LNCAP (cell line): ENCODE results near the gene MLLT11.

Experiments used
- TF ChIP-seq, protein P1 (sequence below): fragments of 450-650 bp; IDR thresholded peaks from 2 replicates; pipeline ENCODE4 v1.5.1; 2017; ENCODE audit warnings: mild to moderate bottlenecking

The MLLT11 gene, protein sequence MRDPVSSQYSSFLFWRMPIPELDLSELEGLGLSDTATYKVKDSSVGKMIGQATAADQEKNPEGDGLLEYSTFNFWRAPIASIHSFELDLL

DNA sequence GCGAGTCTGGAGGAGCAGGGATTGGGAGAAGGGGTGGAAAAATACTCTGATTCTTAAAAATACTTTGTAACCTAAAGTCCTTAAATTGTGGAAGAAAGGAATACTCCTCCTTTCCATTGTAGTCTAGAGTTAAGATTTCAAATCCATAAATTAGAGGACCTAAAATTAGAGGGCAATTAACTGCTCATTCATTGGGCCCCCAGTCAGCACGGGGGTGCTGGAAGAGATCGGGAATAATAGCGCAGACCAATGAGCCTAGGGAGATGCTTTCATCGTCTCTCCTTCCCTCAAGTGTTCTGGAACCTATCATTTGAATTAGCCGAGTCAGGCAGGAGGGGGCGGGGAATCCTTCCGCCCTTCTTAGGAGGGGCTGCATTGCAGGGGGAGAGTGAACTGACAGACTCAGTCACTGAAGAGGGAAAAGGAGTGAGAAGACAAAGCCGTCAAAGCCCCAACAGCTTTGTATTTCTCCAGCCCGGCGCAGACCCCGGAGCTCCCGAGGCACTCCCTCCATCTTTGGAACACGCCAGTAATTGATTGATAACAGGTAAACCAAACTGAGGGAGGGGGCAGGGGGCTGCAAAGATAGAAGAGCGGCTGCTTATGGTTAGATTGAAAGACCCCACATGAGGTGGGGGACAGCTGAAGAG, at the start of gene MLLT11:
Gene MLLT11, plus strand, starts transcription at position 391 of the 650 bp plus-strand sequence. CDS start 6,828 bp downstream, outside the sequence.
- TF ChIP-seq, protein P1, sequence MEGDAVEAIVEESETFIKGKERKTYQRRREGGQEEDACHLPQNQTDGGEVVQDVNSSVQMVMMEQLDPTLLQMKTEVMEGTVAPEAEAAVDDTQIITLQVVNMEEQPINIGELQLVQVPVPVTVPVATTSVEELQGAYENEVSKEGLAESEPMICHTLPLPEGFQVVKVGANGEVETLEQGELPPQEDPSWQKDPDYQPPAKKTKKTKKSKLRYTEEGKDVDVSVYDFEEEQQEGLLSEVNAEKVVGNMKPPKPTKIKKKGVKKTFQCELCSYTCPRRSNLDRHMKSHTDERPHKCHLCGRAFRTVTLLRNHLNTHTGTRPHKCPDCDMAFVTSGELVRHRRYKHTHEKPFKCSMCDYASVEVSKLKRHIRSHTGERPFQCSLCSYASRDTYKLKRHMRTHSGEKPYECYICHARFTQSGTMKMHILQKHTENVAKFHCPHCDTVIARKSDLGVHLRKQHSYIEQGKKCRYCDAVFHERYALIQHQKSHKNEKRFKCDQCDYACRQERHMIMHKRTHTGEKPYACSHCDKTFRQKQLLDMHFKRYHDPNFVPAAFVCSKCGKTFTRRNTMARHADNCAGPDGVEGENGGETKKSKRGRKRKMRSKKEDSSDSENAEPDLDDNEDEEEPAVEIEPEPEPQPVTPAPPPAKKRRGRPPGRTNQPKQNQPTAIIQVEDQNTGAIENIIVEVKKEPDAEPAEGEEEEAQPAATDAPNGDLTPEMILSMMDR = no peak

DNA sequence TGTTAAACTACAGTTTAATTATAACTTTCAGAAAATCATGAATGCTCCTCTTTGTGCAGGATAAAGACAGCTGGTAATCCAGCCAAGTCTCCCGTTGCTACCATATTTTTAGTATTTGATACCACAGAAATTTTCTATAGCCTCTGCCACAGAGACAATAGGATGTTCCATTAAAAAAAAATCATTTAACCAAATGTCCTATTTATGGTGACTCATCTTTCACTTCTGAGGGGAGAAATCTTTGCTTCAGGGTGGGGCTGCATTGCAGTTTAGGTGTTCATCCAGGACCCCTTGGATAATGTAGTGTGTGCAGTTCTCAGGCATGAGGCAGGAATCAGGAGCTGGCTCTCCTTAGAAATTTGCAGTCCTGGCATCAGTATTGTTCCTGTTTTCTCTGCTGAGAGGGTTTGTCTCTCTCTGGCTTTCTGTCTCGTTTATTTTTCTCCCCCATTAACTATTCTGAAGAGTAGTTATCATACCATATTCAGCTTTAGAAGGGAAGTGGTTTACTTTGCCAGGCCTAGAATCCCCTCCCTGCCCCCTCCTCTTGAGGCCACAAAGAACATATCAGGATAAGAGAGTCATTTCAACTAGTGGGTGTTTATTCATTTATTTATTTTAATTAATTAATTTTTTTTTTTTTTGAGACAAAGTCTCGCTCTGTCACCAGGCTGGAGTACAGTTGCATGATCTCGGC, 48.9 kb upstream of the MLLT11 start:
- TF ChIP-seq, protein P1 = no peak

DNA sequence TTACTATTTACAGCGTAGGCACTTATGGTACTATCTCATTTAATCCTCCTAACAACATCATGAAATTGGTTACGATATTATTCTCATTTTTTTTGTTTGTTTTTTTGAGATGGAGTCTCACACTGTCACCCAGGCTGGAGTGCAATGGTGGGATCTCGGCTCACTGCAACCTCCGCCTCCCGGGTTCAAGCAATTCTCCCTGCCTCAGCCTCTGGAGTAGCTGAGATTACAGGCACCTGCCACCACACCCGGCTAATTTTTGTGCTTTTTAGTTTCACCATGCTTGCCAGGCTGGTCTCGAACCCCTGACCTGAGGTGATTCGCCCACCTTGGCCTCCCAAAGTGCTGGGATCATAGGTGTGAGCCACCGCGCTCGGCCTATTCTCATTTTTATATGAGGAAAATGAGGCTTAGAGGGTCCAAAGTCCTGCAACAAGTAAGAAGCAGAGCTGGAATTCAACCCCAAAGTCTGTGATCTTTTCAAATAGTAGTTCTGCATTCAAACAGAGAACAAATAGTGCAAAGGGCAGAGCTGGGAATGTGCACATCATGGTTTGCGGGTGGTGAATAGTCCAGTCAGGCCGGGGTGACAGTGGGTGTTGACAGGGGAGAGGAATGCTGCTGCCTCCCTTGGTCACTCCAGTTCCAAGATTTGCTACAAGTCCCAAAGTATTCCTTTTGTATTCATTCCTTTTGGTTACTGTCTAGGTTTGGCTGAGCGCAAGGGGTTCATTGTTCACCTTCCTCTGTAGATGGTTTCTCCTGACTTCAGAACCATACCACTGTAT, 47.3 kb upstream of the MLLT11 start:
- TF ChIP-seq, protein P1 = no peak

DNA sequence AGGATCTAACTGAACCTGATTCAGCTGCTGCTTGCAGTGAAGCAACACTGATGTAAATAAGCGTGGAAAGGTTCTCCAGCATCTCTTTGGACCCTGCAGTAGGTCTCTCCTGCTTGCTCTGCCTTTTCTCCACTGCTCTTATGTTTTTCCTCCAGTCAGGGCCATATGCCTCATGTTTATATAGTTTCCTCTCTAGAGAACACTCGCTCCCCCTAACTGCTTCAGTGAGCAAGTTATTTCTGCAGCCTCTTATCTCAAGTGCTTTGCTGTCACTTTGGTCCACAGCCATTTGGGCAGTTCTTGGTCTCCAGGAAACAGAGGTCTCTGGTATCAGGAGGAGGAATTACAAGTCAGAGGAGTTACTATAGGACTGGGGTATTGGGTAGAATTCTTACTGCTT, 46.7 kb upstream of the MLLT11 start:
- TF ChIP-seq, protein P1 = no peak

DNA sequence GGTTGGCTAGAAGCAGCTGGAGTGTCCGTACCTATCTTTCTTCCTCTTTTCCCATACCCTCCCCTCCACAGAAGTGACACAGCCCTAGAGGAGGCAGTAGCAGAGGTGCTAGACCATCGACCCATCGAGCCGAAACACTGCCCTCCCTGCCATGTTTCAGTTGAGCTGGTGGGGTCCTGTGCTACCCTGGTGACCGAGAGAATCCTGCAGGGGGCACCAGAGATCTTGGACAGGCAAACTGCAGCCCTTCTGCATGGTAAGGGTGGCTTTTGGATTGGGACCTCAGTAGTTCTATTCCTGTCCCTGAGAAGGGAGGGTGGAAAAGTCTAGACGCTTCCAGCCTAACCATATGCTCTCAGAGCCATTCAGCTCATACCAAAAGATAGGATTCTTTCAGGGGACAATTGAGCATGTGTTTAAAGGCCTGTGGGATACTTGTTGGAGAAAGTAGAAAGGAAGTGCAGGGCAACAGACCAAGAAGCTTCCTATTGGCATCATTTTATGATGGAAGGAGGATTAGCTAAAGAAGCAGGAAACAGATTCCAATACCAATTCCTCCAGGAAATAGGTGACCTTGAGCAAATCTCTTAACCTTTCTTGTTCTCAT, 35.6 kb upstream of the MLLT11 start:
- TF ChIP-seq, protein P1 = peak; percentile 80

DNA sequence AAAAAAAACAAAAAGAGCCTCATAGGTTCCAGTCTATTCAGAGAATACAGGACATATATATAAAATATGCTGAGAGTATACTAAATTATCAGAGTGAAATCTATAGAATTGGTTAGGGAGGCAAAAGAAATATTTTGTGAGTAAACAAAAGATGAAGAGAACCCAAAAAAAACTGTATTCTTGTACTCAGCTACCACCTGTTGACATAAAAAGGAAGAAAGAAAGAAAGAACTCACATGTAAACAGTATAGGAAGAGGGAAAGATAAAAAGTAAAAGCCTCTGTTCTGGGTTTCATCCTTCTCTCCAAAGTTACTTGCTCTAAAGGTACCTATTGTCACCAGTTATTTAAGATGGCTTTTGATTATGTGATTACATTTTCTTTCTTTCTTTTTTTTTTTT, 33.7 kb upstream of the MLLT11 start:
- TF ChIP-seq, protein P1 = no peak

DNA sequence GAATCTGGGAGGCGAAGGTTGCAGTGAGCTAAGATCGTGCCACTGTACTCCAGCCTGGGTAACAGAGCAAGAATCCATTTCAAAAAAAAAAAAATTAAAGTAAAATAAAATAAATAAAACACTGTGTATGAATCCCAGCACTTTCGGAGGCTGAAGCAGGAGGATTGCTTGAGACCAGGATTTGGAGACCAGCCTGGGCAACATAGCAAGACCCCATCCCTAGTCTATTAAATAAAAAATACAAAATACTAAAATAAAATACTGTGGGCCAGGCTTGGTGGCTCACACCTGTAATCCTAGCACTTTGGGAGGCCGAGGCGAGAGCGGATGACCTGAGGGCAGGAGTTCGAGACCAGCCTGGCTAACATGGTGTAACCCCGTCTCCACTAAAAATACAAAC, 28.0 kb upstream of the MLLT11 start:
- TF ChIP-seq, protein P1 = no peak
